ENCODE data around the gene ATP2C2. TPM values are rescaled to one million over a fixed set of nuclear protein-coding genes. Genes with fewer than 3 reads are reported as not detected.
"Not testable (repeated sequence)": the region's sequence is repeated elsewhere in the genome, so short reads cannot be mapped to it uniquely, and the experiment has no call there.

Gene ATP2C2
- total RNA-seq, 4 donors from 2014 or later: 51.7 to 133 (median 57.7) TPM

GRCh38 chr16:84396537-84397008 lies 28.2 kb downstream of the ATP2C2 start:
- intact Hi-C loops (cut with DNase I; ENCODE audit: low total_unique reads): no loop called here
- no peak for DNase-seq (ENCODE audit: low spot score in 2 of 2)
- no peak for TF ChIP-seq CTCF (IDR thresholded peaks at IDR 0.05)
- no peak for TF ChIP-seq POLR2A (IDR thresholded peaks at IDR 0.05)
- 40 to 51% methylated on average over 9 of the region's 9 CpGs for WGBS, 2 donors
- no peak overlapping the region for H3K4me3 ChIP-seq (ENCODE audit: low read depth, poor library complexity, severe bottlenecking)

- WGBS, 2 donors: 61 to 68% methylated on average over 6 of the region's 6 CpGs
- no peak for DNase-seq (ENCODE audit: low spot score in 2 of 2)
- no peak for TF ChIP-seq CTCF (IDR thresholded peaks at IDR 0.05)
- TF ChIP-seq POLR2A (IDR thresholded peaks at IDR 0.05): no peak
- no peak overlapping the region for H3K4me3 ChIP-seq (ENCODE audit: low read depth, poor library complexity, severe bottlenecking)
- intact Hi-C loops (cut with DNase I; ENCODE audit: low total_unique reads): no loop called here
Measured at GRCh38 chr16:84397090-84397489, 28.8 kb downstream of the ATP2C2 start.

GRCh38 chr16:84398701-84399100 lies 30.4 kb downstream of the ATP2C2 start:
- no peak overlapping the region for H3K4me3 ChIP-seq (ENCODE audit: low read depth, poor library complexity, severe bottlenecking)
- TF ChIP-seq POLR2A (IDR thresholded peaks at IDR 0.05) (no peak), CTCF (IDR thresholded peaks at IDR 0.05) (no peak)
- DNase-seq (ENCODE audit: low spot score in 2 of 2): no peak
- intact Hi-C loops (cut with DNase I; ENCODE audit: low total_unique reads): no loop called here
- 55 to 73% methylated on average over 10 of the region's 10 CpGs for WGBS, 2 donors

- 50 to 74% methylated on average over 2 of the region's 2 CpGs for WGBS, 2 donors
- H3K4me3 ChIP-seq (ENCODE audit: low read depth, poor library complexity, severe bottlenecking); DNase-seq (ENCODE audit: low spot score in 2 of 2); intact Hi-C loops (cut with DNase I; ENCODE audit: low total_unique reads): not testable (repeated sequence)
Measured at GRCh38 chr16:84399912-84400311, 31.6 kb downstream of the ATP2C2 start.

GRCh38 chr16:84403435-84403834 lies 35.1 kb downstream of the ATP2C2 start:
- intact Hi-C loops (cut with DNase I; ENCODE audit: low total_unique reads); DNase-seq (ENCODE audit: low spot score in 2 of 2); H3K4me3 ChIP-seq (ENCODE audit: low read depth, poor library complexity, severe bottlenecking): not testable (repeated sequence)
- 96 to 97% methylated on average over 5 of the region's 5 CpGs for WGBS, 2 donors

DNA sequence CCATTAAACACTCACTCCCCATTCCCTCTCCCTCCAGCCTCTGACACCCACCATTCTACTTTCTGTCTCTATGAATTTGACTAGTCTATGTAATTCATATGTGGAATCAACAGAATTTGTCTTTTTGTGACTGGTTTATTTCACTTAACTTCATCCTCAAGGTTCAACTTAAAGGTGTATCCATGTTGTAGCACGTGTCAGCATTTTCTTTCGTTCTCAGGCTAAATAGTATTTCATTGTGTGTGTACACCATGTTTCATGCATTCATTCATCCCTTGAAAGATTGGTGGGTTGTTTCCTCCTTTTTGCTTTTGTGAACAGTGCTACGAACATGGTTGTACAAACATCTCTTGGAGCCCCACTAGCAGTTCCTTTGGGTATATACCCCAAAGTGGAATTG lies 36.0 kb downstream of the ATP2C2 start:
- WGBS, 2 donors: 81 to 90% methylated on average over 3 of the region's 3 CpGs
- intact Hi-C loops (cut with DNase I; ENCODE audit: low total_unique reads): no loop called here

More for the DNA sequence above, 36.0 kb downstream of the ATP2C2 start:
- TF ChIP-seq POLR2A (IDR thresholded peaks at IDR 0.05) (no peak), CTCF (IDR thresholded peaks at IDR 0.05) (no peak)
- H3K4me3 ChIP-seq (ENCODE audit: low read depth, poor library complexity, severe bottlenecking): no peak overlapping the region
- no peak for DNase-seq (ENCODE audit: low spot score in 2 of 2)
